Fibroblast of lung (primary cell): ENCODE data around the gene ARHGAP6. TPM values are rescaled to one million over a fixed set of nuclear protein-coding genes. Genes with fewer than 3 reads are reported as not detected.
A peak's percentile ranks its signal among the peaks of the same experiment; 100 is the strongest.

Experiments used
- DNase-seq, 2 donors: peaks; one replicate each; pipeline versions ENCODE4 v3.0.0 to v3.0.0-alpha.2; 2010; ENCODE audit warnings: low read depth in 2 of 2
- H2AFZ ChIP-seq: 2 replicates; pipeline ENCODE4 v1.5.1; 2012; ENCODE audit warnings: low read length, control low read depth, inconsistent platforms
- H3K27ac ChIP-seq: 2 replicates; pipeline ENCODE4 v1.5.1; 2011; ENCODE audit warnings: low read length, control low read depth; ENCODE audit not compliant: insufficient read depth
- H3K27me3 ChIP-seq: 2 replicates; pipeline ENCODE4 v1.5.1; 2011; ENCODE audit warnings: mild to moderate bottlenecking, low read length; ENCODE audit not compliant: control insufficient read depth, insufficient read depth
- H3K36me3 ChIP-seq: 2 replicates; pipeline ENCODE4 v1.5.1; 2011; ENCODE audit warnings: low read length; ENCODE audit not compliant: control insufficient read depth, insufficient read depth
- H3K4me1 ChIP-seq: 2 replicates; pipeline ENCODE4 v1.5.1; 2011; ENCODE audit warnings: low read length; ENCODE audit not compliant: control insufficient read depth, insufficient read depth; ENCODE audit errors: extremely low read depth
- H3K4me2 ChIP-seq: 2 replicates; pipeline ENCODE4 v1.5.1; 2011; ENCODE audit warnings: low read length, control low read depth; ENCODE audit not compliant: insufficient read depth; ENCODE audit errors: extremely low read depth
- H3K4me3 ChIP-seq, 4 experiments: fragments of 200-600 bp in 1 of 4; sonication (generic) in 1 of 4; replicated peaks in 1 of 4; 2 replicates each; pipeline ENCODE4 v1.5.1; 2011 to 2016; ENCODE audit warnings: low read length in 4 of 4, low read depth in 3 of 4, mild to moderate bottlenecking in 3 of 4, control low read depth in 2 of 4, inconsistent platforms in 1 of 4, mixed read lengths in 1 of 4; ENCODE audit not compliant: insufficient read depth in 1 of 4; ENCODE audit errors: control extremely low read depth in 1 of 4
- H3K79me2 ChIP-seq: 2 replicates; pipeline ENCODE4 v1.5.1; 2012; ENCODE audit warnings: mild to moderate bottlenecking, low read length, inconsistent platforms; ENCODE audit not compliant: control insufficient read depth, insufficient read depth
- H3K9ac ChIP-seq: 2 replicates; pipeline ENCODE4 v1.5.1; 2011; ENCODE audit warnings: mild to moderate bottlenecking, low read length, control low read depth; ENCODE audit not compliant: insufficient read depth
- H3K9me3 ChIP-seq: 2 replicates; pipeline ENCODE4 v1.5.1; 2012; ENCODE audit warnings: low read depth, low read length; ENCODE audit not compliant: control insufficient read depth, insufficient read depth
- H4K20me1 ChIP-seq: 2 replicates; pipeline ENCODE4 v1.5.1; 2011; ENCODE audit warnings: low read length; ENCODE audit not compliant: control insufficient read depth, insufficient read depth; ENCODE audit errors: extremely low read depth
- CTCF ChIP-seq, 2 donors: IDR thresholded peaks in 1 of 2; conservative IDR thresholded peaks in 1 of 2; 1 replicate in 1 of 2; 2 replicates in 1 of 2; pipeline ENCODE4 v1.5.1; 2011 to 2012; ENCODE audit warnings: low read length in 2 of 2, control low read depth in 1 of 2, inconsistent platforms in 1 of 2, low read depth in 1 of 2, mild to moderate bottlenecking in 1 of 2
- EZH2 ChIP-seq: IDR thresholded peaks from 2 replicates; pipeline ENCODE4 v1.5.1; 2012; ENCODE audit warnings: low read length, control low read depth, mild to moderate bottlenecking; ENCODE audit errors: missing control alignments
- polyA plus RNA-seq, 2 donors: library from polyadenylated mRNA; depleted of rRNA in 1 of 2; stranded (reverse) in 1 of 2; unstranded in 1 of 2; fragments of >200 nt; gene quantifications; 2 replicates each; pipeline ENCODE4 v1.2.1, GENCODE V29; 2011 to 2012; ENCODE audit warnings: missing spikeins in 1 of 2
- total RNA-seq: library from RNA; depleted of rRNA; stranded (reverse); fragments of >200 nt; gene quantifications from 2 replicates; pipeline ENCODE4 v1.2.1, GENCODE V29; 2014

The ARHGAP6 gene
- total and polyA plus RNA-seq, 2 donors (not counting 1 experiment from before 2014, with no cell fraction given): 5.9 to 11.7 TPM

- Histone ChIP-seq H3K27ac (no peak overlapping the region), H3K9ac (no peak overlapping the region), H3K27me3 (no peaks in the 10 kb centered on the region), H3K36me3 (no peaks in the 10 kb centered on the region), H3K4me1 (no peaks in the 10 kb centered on the region), H3K79me2 (no peaks in the 10 kb centered on the region), H3K4me3 (no peak overlapping the region), H3K9me3 (no peaks in the 10 kb centered on the region), H4K20me1 (no peaks in the 10 kb centered on the region), H2AFZ (no peak overlapping the region), H3K4me2 (no peak overlapping the region)
- no peak for DNase-seq
- no peak for TF ChIP-seq CTCF (conservative IDR thresholded peaks at IDR 0.05 in 1 of 2, IDR thresholded peaks at IDR 0.05 in 1 of 2; ENCODE audit: low read depth in 1 of 2, low read length in 2 of 2)
- no peak for TF ChIP-seq EZH2
Observed at GRCh38 chrX:11606408-11606807, 59.3 kb downstream of the ARHGAP6 start.

DNA sequence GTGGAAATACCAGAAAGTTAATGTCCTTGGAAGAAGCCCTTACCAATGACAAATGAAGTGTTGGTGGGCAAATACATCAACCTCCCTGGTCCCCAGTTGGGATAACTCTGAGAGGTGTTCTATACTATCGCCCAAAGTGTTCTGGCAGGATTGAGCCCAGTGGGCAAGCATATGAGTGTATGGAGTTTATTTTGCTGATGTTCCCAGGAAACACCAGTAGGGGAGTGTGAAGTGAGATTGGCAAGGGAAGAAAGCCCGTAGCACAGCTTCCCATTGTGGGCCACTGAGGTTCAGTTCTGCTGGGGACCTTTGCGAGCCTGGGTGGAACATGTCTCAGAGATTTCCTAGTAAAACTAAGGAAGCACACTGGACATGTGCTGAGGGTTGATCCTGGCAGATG is 65.1 kb downstream of the ARHGAP6 start:
- DNase-seq: no peak
- H4K20me1 ChIP-seq: no peaks in the 10 kb centered on the region
- H3K4me2 ChIP-seq: no peak overlapping the region
- no peaks in the 10 kb centered on the region for H3K79me2 ChIP-seq
- no peak overlapping the region for H3K4me3 ChIP-seq
- no peak overlapping the region for H2AFZ ChIP-seq
- no peak overlapping the region for H3K9ac ChIP-seq
- TF ChIP-seq CTCF (conservative IDR thresholded peaks at IDR 0.05 in 1 of 2, IDR thresholded peaks at IDR 0.05 in 1 of 2; ENCODE audit: low read depth in 1 of 2, low read length in 2 of 2) (no peak), EZH2 (no peak)
- no peak overlapping the region for H3K27ac ChIP-seq
- no peaks in the 10 kb centered on the region for H3K4me1 ChIP-seq
- no peaks in the 10 kb centered on the region for H3K9me3 ChIP-seq
- no peaks in the 10 kb centered on the region for H3K27me3 ChIP-seq
- no peaks in the 10 kb centered on the region for H3K36me3 ChIP-seq

GRCh38 chrX:11597479-11597878 is 68.2 kb downstream of the ARHGAP6 start:
- Histone ChIP-seq H3K36me3 (no peaks in the 10 kb centered on the region), H4K20me1 (no peaks in the 10 kb centered on the region), H3K79me2 (no peaks in the 10 kb centered on the region), H3K27me3 (no peaks in the 10 kb centered on the region), H3K4me3 (no peak overlapping the region), H3K9me3 (no peaks in the 10 kb centered on the region), H3K4me2 (no peak overlapping the region), H3K9ac (no peak overlapping the region), H2AFZ (no peak overlapping the region), H3K27ac (no peak overlapping the region), H3K4me1 (no peaks in the 10 kb centered on the region)
- TF ChIP-seq EZH2: no peak
- TF ChIP-seq CTCF (conservative IDR thresholded peaks at IDR 0.05 in 1 of 2, IDR thresholded peaks at IDR 0.05 in 1 of 2; ENCODE audit: low read depth in 1 of 2, low read length in 2 of 2): no peak
- peak; percentile 32 to 56 for DNase-seq
